Karpas-422 (cell line): ENCODE data around the gene LSAMP. TPM values are rescaled to one million over a fixed set of nuclear protein-coding genes. Genes with fewer than 3 reads are reported as not detected.

Source experiments
- DNase-seq: peaks from one replicate; pipeline ENCODE4 v3.0.0-alpha.2; 2015
- H2AFZ ChIP-seq: fragments of 200-600 bp; sonication (generic); 2 replicates; pipeline ENCODE4 v1.6.1; 2014; ENCODE audit warnings: antibody characterized with exemption, low read length, mixed read lengths
- H3K27ac ChIP-seq: fragments of 200-600 bp; sonication (generic); 2 replicates; pipeline ENCODE4 v1.5.1; 2014; ENCODE audit warnings: mild to moderate bottlenecking, low read length, moderate library complexity
- H3K27me3 ChIP-seq: fragments of 200-600 bp; sonication (generic); 2 replicates; pipeline ENCODE4 v1.6.1; 2014; ENCODE audit warnings: low read length, mixed read lengths
- H3K36me3 ChIP-seq: fragments of 200-600 bp; sonication (generic); 2 replicates; pipeline ENCODE4 v1.6.1; 2014; ENCODE audit warnings: low read length, mixed read lengths; ENCODE audit not compliant: insufficient read depth
- H3K4me1 ChIP-seq: fragments of 200-600 bp; sonication (generic); 2 replicates; pipeline ENCODE4 v1.6.1; 2014; ENCODE audit warnings: mild to moderate bottlenecking, low read length, mixed read lengths
- H3K4me2 ChIP-seq: fragments of 200-600 bp; sonication (generic); 2 replicates; pipeline ENCODE4 v1.6.1; 2014; ENCODE audit warnings: low read length, low read depth, mild to moderate bottlenecking; ENCODE audit not compliant: poor library complexity, severe bottlenecking
- H3K4me3 ChIP-seq: fragments of 200-600 bp; sonication (generic); 2 replicates; pipeline ENCODE4 v1.5.1; 2014; ENCODE audit warnings: mild to moderate bottlenecking, antibody characterized with exemption, low read length, mixed read lengths
- H3K79me2 ChIP-seq: fragments of 200-600 bp; sonication (generic); 2 replicates; pipeline ENCODE4 v1.6.1; 2014; ENCODE audit warnings: mild to moderate bottlenecking, low read length, mixed read lengths
- H3K9ac ChIP-seq: fragments of 200-600 bp; sonication (generic); 2 replicates; pipeline ENCODE4 v1.6.0; 2014; ENCODE audit warnings: low read length
- H3K9me2 ChIP-seq: fragments of 200-600 bp; sonication (generic), shearing (Covaris generic); replicated peaks from 2 replicates; pipeline ENCODE4 v1.6.0; 2014; ENCODE audit warnings: mild to moderate bottlenecking, low read length, moderate library complexity; ENCODE audit not compliant: insufficient read depth
- H3K9me3 ChIP-seq: fragments of 300-700, 200-600 bp; sonication (generic); 2 replicates; pipeline ENCODE4 v1.6.1; 2014; ENCODE audit warnings: low read length, mixed read lengths
- H4K20me1 ChIP-seq: fragments of 200-600 bp; sonication (generic); 2 replicates; pipeline ENCODE4 v1.6.1; 2014; ENCODE audit warnings: mild to moderate bottlenecking, antibody characterized with exemption, low read length, low read depth; ENCODE audit not compliant: insufficient read depth
- total RNA-seq: library from RNA; depleted of rRNA; stranded (reverse); fragments of >200 nt; shearing (Covaris generic); gene quantifications from 2 replicates; pipeline ENCODE4 v1.2.3, GENCODE V29; 2014; ENCODE audit warnings: low replicate concordance

LSAMP gene
- total RNA-seq, 1 experiment from 2014 or later, result not detected

- no peaks in the 10 kb centered on the region for H3K79me2 ChIP-seq
- no peak overlapping the region for H3K4me3 ChIP-seq
- peaks cover 5% of the 10 kb centered on the region for H3K9me3 ChIP-seq
- H3K9me2 ChIP-seq, result no peaks in the 10 kb centered on the region
- H2AFZ ChIP-seq, result no peak overlapping the region
- no peaks in the 10 kb centered on the region for H3K27me3 ChIP-seq
- H4K20me1 ChIP-seq, result no peaks in the 10 kb centered on the region
- no peaks in the 10 kb centered on the region for H3K36me3 ChIP-seq
- DNase-seq, result no peak
- H3K9ac ChIP-seq, result no peak overlapping the region
- H3K27ac ChIP-seq, result no peak overlapping the region
- no peaks in the 10 kb centered on the region for H3K4me1 ChIP-seq
- no peak overlapping the region for H3K4me2 ChIP-seq
Observed at GRCh38 chr3:116423945-116424344, 21.3 kb downstream of the LSAMP start.

DNA sequence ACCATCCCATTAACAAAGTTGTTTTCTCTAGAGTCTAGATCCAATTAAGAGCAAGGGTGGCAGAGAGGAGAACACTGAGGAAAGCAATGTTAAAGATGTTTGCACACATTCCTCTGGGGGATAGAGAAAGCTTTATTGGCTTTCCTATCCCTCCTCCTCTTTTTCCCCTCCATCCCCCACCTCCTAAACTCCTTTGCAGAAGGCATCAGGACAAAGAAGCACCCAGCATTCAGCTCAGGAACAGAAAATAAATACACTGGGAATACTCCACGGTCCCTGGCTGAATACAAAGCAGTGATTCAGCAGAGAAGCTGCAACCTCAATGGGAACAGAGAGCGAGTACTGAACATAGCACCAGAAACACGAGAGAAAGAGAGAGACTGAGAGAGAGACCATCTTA, 21.9 kb downstream of the LSAMP start:
- H3K27ac ChIP-seq, result no peak overlapping the region
- H3K79me2 ChIP-seq, result no peaks in the 10 kb centered on the region
- H3K4me3 ChIP-seq, result no peak overlapping the region
- H2AFZ ChIP-seq, result no peak overlapping the region
- no peak overlapping the region for H3K9ac ChIP-seq
- H3K27me3 ChIP-seq, result no peaks in the 10 kb centered on the region
- no peak overlapping the region for H3K4me2 ChIP-seq
- H3K4me1 ChIP-seq, result no peaks in the 10 kb centered on the region
- no peaks in the 10 kb centered on the region for H3K9me2 ChIP-seq
- H4K20me1 ChIP-seq, result no peaks in the 10 kb centered on the region
- peaks cover 5% of the 10 kb centered on the region for H3K9me3 ChIP-seq
- no peaks in the 10 kb centered on the region for H3K36me3 ChIP-seq
- no peak for DNase-seq

- no peak for DNase-seq
- no peak overlapping the region for H2AFZ ChIP-seq
Observed at GRCh38 chr3:116417151-116417550, 28.1 kb downstream of the LSAMP start.

GRCh38 chr3:116413319-116413718, 32.0 kb downstream of the LSAMP start:
- Histone ChIP-seq H3K4me2 (no peak overlapping the region), H3K9me3 (no peaks in the 10 kb centered on the region), H3K79me2 (no peaks in the 10 kb centered on the region), H3K4me1 (no peaks in the 10 kb centered on the region), H3K36me3 (no peaks in the 10 kb centered on the region), H3K4me3 (no peak overlapping the region), H3K27me3 (no peaks in the 10 kb centered on the region), H4K20me1 (no peaks in the 10 kb centered on the region), H2AFZ (no peak overlapping the region), H3K27ac (no peak overlapping the region), H3K9me2 (no peaks in the 10 kb centered on the region), H3K9ac (no peak overlapping the region)
- DNase-seq, result no peak

More at GRCh38 chr3:116417151-116417550, 28.1 kb downstream of the LSAMP start:
- Histone ChIP-seq H3K9ac (no peak overlapping the region), H3K4me3 (no peak overlapping the region), H3K27me3 (no peaks in the 10 kb centered on the region), H3K9me3 (peaks cover 5% of the 10 kb centered on the region), H3K36me3 (no peaks in the 10 kb centered on the region), H3K4me1 (no peaks in the 10 kb centered on the region), H4K20me1 (no peaks in the 10 kb centered on the region), H3K9me2 (no peaks in the 10 kb centered on the region), H3K27ac (no peak overlapping the region), H3K4me2 (no peak overlapping the region), H3K79me2 (no peaks in the 10 kb centered on the region)

GRCh38 chr3:116408473-116408872, 36.8 kb downstream of the LSAMP start:
- Histone ChIP-seq H3K27ac (no peak overlapping the region), H3K27me3 (no peaks in the 10 kb centered on the region), H3K9me3 (no peaks in the 10 kb centered on the region), H4K20me1 (no peaks in the 10 kb centered on the region), H3K79me2 (no peaks in the 10 kb centered on the region), H3K4me1 (no peaks in the 10 kb centered on the region), H3K9me2 (no peaks in the 10 kb centered on the region), H3K4me3 (no peak overlapping the region), H2AFZ (no peak overlapping the region), H3K36me3 (no peaks in the 10 kb centered on the region), H3K4me2 (no peak overlapping the region), H3K9ac (no peak overlapping the region)
- no peak for DNase-seq

DNA sequence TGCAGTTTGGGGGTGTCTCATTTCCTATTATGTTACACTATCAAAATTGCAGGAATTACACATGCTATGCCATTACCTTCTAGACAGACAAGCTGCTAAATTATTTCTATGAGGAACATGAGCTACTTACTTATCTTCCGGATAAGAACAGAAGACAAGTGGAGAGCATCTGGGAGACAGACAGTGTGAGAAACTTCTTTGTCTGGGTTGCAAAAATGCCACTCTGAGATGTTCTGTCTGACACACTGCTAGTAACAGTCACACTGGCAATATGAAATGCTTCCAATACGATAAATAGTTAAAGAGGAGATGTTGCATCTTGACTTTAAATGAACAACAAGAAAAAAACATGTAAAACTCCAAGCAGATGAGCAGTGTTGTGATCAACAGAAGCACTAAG, 40.1 kb downstream of the LSAMP start:
- H3K4me3 ChIP-seq, result no peak overlapping the region
- no peaks in the 10 kb centered on the region for H3K79me2 ChIP-seq
- no peaks in the 10 kb centered on the region for H3K9me2 ChIP-seq
- no peak overlapping the region for H3K4me2 ChIP-seq
- H3K4me1 ChIP-seq, result no peaks in the 10 kb centered on the region
- no peak overlapping the region for H2AFZ ChIP-seq
- H3K36me3 ChIP-seq, result no peaks in the 10 kb centered on the region
- no peak overlapping the region for H3K9ac ChIP-seq
- no peaks in the 10 kb centered on the region for H3K27me3 ChIP-seq
- H4K20me1 ChIP-seq, result no peaks in the 10 kb centered on the region
- DNase-seq, result no peak
- no peaks in the 10 kb centered on the region for H3K9me3 ChIP-seq
- no peak overlapping the region for H3K27ac ChIP-seq

DNA sequence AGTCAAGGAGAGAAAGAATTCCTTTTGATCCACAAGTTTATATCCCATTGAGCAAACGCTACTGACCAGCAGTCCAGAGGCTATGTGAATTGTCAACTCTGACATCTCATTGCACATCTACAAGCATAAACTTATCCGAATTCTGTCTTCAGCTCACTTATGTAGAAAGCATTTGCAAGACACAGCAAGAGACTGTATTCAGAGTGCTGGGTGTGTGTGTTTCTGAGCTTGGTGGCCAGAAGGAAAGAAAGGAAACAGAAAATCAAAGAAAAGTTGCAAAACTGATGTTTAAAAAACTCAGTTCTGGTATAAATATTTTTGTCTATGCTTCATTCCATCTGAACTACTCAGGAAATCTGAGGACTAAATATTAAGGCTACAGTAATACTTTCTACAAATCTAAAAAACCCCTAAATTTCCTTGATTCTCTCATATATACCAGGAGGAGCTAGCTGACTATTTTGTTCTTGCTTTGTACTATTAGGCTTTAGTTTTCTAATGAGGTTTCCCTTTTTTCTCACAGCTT, 45.5 kb downstream of the LSAMP start:
- no peak overlapping the region for H2AFZ ChIP-seq

GRCh38 chr3:116394365-116394764, 50.9 kb downstream of the LSAMP start:
- H3K79me2 ChIP-seq, result no peaks in the 10 kb centered on the region
- no peak overlapping the region for H3K27ac ChIP-seq
- H3K9me2 ChIP-seq, result 0 out of 2 replicates have a peak, but pooled peaks cover 3% of the 10 kb centered on the region
- H3K9me3 ChIP-seq, result no peaks in the 10 kb centered on the region
- DNase-seq, result no peak
- no peak overlapping the region for H3K9ac ChIP-seq
- H4K20me1 ChIP-seq, result no peaks in the 10 kb centered on the region
- H3K27me3 ChIP-seq, result no peaks in the 10 kb centered on the region
- no peaks in the 10 kb centered on the region for H3K4me1 ChIP-seq
- no peak overlapping the region for H2AFZ ChIP-seq
- no peaks in the 10 kb centered on the region for H3K36me3 ChIP-seq
- no peak overlapping the region for H3K4me3 ChIP-seq
- no peak overlapping the region for H3K4me2 ChIP-seq

More for the DNA sequence above, 45.5 kb downstream of the LSAMP start:
- no peaks in the 10 kb centered on the region for H3K36me3 ChIP-seq
- no peaks in the 10 kb centered on the region for H4K20me1 ChIP-seq
- no peaks in the 10 kb centered on the region for H3K4me1 ChIP-seq
- no peak overlapping the region for H3K27ac ChIP-seq
- no peak for DNase-seq
- H3K9me3 ChIP-seq, result no peaks in the 10 kb centered on the region
- H3K79me2 ChIP-seq, result no peaks in the 10 kb centered on the region
- H3K9ac ChIP-seq, result no peak overlapping the region
- no peak overlapping the region for H3K4me2 ChIP-seq
- H3K9me2 ChIP-seq, result 0 out of 2 replicates have a peak, but pooled peaks cover 3% of the 10 kb centered on the region
- no peak overlapping the region for H3K4me3 ChIP-seq
- no peaks in the 10 kb centered on the region for H3K27me3 ChIP-seq
